IPS-NIHi11 (cell line): ENCODE measurements around the gene GATC.
A peak's percentile ranks its signal among the peaks of the same experiment; 100 is the strongest.

Experiments
- DNase-seq: peaks from one replicate; pipeline ENCODE4 v3.0.0; 2012; ENCODE audit warnings: mixed read lengths, low spot score

Gene GATC, protein sequence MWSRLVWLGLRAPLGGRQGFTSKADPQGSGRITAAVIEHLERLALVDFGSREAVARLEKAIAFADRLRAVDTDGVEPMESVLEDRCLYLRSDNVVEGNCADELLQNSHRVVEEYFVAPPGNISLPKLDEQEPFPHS

DNA sequence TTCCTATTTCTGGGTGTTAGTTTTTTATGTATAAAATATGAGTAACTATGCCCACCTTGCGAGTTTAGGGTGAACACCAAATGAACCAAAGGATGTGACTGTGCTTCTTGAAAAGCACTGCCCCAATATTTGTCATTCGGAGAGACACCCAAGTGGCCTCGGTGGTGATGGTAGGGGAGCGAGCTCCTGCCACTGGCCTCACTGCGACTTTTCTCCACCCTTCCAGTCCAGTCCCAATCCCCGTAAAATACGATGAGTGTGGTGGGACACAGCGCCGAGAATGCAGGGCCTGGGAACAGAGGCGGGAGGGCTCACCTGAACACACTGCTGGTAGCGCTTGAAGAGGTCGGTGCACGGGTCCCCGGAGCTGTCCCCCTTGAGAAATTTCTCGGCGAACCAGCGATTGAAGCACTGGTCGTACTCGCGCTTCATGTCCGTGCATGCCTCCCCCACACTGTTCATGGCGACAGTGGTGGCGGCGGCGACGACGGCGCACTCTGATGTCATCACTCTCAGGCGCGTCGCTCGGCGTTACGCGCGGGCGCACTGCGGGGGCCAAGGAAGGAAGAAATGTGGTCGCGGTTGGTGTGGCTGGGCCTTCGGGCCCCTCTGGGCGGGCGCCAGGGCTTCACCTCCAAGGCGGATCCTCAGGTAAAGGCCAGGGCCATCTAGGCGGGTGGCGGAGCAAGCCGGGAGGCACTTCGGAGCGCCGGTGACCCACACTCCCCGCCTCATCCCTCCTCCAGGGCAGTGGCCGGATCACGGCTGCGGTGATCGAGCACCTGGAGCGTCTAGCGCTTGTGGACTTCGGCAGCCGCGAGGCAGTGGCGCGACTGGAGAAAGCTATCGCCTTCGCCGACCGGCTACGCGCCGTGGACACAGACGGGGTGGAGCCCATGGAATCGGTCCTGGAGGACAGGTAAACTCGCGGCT is at the start of gene GATC, which contains the start of gene TRIAP1:
TSS of gene GATC (plus strand) at position 534 of the 933 bp plus-strand sequence. CDS start at position 571, 37 bp downstream.
TSS of gene TRIAP1 (minus strand) at position 474 of the 933 bp plus-strand sequence. CDS start at position 462, 12 bp downstream.
- DNase-seq: peak; percentile 85

DNA sequence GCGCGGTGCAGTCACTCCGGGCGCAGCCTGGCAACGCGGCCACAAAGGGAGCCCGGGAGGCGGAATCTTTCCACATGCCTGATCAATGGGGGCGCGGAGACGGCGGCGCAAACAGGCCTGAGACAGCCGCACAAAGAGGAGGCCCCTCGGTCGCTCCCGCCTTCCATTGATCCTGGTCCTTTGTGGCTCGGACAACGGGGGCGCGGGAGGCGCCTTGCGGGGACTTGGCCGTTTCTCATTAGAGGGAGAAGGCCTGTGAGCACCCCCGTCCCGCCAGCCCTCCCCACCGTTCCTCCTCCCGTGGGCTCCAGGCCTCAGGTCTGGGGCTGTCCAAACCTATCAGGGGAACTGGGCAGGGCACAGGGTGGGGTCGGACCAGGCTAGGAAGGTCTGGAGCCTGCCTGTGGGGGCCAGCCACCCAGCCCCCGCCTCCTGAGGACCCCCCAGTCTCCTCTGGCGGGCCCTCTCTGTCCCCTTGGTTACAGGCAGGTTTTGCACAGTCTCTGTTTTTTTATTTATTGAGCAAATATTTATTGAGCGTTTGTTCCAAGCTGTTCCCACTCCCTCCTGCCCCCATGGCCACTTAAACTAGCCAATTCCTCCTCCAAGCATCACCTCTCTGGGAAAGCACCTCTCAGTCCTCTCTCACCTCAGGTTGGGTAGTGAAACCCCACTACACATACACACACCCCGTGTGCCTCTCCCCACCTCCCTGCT is 48.3 kb upstream of the GATC start:
- no peak for DNase-seq

DNA sequence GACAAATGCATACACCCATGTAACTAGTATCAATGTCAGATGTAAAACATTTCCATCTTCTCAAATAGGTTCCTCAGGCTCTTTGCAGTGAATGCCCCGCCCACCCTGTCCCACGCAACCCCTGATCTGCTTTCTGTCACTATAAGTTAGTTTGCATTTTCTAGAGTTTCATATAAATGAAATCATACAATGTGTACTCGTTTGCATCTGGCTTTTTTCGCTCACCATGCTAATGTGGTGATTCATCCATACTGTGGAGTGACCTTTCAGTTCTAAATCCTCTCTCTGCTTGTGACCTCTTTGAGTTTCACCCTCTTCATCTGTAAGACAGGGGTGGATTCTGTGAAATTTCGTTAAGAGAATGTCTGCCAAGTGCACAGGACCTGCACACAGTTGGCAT is 46.7 kb upstream of the GATC start:
- no peak for DNase-seq

DNA sequence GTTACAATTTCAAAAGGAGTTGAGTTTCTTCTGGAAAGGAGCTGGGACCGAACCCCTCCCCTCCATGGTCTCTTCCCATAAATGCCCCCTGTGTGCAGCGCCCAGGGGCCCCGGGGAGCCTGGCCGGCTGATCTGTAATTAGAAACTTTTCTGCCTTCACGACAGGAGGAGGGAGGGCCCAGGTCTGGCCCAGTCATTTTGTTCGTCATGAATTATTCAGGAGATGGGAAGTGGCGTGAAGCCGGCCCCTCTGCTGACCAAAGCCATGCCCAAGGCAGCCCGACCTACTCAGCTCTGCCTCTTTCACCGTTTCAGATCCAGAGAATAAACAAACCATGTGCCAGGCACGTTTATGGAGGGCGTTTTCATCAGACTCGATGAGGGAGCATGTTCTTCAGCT is 44.0 kb upstream of the GATC start:
- DNase-seq: peak; percentile 72

DNA sequence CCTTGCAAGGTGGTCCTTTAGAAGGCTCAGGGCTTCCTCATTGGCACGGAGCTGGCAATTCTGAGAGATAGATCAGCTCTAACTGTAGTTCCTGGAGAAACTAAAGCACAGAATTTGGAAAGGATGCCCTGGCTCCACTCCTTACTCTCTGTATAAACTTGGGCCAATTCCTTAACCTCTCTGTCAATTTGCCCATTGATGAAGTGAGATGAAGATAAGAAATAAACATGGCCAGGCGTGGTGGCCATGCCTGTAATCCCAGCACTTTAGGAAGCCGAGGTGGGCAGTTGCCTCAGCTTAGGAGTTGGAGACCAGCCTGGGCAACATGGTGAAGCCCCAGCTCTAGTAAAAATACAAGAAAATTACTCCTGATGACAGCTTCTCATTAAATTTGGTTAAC is 42.4 kb upstream of the GATC start:
- DNase-seq: no peak

DNA sequence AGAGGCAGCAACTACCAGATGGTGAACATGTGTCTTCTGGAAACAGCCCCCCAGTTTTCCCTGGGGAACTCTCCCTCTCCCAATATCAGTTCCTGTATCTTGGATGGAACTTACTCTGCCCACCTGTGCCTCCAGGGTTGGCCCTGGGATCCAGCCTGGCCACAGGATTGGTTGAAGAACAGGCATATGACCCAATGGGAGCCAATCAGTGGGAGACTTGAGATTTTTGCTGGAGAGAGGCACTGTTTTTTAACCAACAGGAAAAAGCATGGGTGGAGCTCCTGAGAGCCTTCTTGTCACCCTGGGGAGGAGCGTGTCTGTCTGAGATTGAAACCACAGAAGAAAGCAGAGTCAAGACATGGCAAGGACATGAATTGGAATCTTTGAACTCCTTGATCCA is 42.0 kb upstream of the GATC start:
- DNase-seq: no peak

DNA sequence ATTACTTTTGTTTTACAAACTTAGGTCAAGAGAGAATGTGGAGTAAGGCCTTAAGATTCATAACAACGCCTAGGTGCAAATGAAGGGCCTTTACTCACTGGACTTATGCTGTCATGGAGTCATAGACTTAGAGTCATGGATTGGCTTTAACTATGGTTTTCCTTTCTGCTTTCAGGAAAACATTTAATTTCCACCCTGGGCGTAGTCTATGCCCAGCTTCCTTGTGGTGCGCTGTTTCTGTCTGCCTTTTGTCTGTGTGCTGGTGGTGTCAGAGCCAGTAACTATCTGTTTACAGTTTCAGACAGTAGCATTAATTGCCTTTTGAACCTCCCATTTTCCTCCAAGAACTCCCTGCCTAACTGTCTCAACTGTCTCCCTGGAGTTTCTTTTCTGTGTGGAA is 40.2 kb upstream of the GATC start:
- DNase-seq: no peak

DNA sequence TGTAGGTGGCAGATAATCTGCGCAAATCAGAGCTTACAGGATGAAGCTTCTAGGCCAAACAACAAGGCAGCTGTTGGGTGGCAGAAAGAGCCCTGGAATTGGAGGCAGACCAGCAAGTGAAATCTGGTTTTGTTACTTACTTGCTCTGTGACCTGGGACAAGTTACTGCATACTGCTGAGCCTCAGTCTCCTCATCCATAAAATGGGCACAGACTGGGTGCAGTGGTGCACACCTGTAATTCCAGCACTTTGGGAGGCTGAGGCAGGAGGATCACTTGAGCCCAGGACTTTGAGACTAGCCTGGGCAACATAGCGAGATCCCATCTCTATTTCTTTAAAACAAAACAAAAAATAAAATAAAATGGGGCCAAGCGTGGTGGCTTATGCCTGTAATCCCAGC is 39.7 kb upstream of the GATC start:
- no peak for DNase-seq

DNA sequence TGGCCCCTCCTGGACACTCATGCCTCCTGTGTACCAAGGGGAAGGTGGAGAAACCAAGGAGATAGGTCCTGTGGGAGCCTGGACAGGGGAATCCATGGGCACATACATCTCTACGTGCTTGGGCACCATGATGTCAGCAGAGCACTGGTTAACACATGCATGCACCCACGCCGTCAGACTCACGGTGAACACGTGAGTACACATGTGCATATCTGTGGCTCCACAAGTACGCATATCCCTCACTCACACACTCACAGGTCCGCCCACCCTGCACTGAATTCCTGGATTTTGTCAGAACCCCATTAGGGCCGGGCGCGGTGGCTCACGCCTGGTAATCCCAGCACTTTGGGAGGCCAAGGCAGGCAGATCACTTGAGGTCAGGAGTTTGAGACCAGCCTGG is 37.5 kb upstream of the GATC start:
- no peak for DNase-seq

DNA sequence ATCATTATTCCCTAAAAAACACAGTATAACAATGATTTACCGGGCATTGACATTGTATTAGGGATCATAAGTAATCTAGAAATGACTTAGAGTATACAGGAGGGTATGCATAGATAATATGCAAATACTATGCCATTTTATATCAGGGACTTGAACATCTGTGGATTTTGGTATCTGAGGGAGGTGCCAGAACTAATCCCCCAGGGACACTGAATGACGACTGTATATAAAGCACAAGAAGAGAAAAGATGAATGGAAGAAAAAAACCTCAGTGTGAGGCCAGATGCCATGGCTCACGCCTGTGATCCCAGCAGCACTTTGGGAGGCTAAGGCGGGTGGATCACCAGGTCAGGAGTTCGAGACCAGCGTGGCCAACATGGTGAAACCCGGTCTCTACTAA is 33.8 kb upstream of the GATC start:
- DNase-seq: no peak

DNA sequence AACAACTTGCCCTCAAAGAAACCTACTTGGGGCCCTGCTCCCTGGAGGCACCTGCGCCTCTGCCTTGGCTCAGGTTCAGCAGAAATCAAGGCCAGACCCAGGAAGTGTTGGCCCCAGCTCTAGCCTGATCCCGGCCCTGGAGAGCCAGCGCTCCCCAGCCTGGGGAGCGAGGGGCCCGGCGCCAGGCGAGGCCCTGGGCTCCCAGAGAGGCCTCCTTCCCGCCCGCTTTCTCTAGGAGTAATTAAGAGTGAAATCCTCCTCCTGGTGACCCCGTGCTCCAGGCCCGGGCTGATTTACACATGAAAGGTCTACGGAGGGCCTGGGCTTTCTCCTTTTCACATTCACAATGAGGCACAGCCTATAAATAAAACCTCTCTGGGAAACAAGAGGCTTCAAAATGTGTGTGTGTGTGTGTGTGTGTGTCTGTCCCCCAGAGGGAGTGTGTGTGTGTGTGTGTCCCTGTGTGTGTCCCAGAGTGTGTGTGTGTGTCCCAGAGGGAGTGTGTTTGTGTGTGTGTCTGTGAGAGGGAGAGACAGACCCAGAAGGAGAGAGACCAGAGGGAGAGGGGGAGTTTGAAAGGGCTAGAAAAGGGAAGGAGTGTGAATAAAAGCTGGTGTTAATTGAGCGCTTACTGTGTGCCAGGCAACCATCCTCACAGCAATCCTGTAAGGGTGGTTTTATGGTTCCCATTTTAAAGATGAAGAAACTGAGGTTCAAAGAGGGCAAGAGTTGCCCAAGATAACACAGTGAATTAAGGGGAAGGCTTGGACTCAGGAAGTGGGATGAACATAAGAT is 32.1 kb upstream of the GATC start:
- peak; percentile 89 for DNase-seq

DNA sequence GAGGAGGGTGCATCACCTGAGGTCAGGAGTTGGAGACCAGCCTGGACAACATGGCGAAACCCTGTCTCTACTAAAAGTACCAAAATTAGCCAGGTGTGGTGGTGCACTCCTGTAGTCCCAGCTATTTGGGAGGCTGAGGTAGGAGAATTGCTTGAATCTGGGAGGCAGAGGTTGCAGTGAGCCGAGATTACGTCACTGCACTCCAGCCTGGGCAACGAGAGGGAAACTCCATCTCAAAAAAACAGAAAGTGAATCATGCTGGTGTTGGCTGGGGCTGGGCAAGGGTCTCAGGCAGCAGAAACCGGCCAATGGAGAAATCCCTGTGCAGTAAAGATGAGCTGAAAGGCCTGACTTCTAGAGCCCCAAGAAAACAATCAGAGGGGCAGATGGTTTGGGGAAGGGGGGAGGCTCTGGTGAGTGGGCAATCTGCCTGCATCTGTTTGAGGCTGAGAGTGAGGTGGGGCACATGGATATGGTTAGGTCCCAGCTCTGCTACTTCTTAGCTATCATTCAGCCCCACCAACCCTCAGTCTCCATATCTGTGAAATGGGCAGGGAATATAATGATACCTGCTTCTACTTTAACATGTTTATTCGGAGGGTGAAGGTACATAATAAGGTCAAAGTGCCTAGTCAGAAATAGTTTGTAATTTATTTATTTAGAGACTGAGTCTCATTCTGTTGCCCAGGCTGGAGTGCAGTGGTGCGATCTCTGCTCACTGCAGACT is 29.6 kb upstream of the GATC start:
- DNase-seq: no peak

DNA sequence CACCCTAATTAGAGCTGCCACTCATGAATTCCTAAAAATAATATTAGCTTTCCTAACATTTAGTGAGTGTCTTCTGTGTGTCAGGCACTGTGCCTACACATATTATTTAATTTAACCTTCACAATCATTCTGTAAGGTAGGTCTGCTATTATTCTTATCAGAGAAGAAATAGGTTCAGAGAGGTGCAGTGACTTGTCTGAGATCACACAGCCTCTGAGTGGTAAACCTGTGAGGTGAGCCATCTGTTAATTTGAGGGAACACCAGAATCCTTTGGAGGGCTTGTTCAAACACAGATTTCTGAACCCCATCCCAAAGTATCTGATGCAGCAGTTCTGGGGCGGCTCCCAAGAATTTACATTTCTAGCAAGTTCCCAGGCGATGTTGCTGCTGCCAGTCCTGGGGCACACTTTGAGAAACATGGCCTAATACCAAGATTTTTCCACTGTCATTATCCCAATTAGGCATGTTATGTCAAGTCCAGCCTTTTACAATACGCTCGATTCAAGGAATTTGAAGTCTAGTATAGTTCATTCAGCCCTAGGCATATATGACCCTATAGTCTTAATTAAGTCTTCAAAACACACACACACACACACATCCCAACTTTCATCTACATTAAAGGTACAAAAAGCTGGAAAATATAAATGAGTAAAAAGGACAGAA is 28.2 kb upstream of the GATC start:
- DNase-seq: no peak

DNA sequence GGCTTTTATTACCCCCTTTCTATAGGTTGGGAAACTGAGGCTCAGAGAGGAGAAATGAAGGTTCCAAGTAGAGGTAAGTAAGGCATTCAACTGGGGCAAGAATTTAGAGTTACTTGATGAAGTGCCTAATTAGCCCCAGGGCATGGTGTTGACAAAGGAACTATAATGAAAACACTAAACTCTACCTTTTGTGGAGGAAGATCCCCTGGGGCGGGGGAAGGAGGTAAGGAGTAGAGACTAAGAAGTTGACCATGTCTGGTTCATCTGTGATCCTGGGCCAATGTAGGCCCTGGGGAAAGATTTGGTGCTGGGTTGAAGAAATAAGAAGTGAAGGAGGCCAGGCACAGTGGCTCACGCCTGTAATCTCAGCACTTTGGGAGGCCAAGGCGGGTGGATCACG is 24.5 kb upstream of the GATC start:
- DNase-seq: no peak

DNA sequence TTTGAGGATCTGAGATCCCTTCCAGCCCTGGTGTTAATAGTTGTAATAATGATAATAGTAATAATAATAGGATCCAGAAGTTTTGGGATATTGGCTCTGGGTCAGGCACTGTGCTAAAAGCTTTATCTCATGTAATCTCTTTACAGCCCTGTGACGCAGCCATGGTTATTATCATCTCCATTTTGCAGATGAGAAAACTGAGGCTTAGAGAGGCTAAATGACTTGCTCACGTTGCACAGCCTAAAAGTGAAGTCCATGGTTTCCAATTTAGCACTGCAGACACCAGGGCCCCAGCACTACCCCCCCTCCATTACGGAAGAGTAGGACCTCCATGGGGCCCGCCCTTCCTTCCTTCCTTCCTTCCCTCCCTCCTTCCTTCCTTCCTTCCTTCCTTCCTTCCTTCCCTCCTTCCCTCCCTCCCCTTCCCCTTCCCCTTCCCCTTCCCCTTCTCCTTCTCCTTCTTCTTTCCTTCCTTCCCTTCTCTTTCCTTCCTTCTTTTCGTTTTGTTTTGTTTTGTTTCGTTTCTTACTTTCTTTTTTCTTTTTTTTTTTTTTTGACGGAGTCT is 23.3 kb upstream of the GATC start:
- no peak for DNase-seq

DNA sequence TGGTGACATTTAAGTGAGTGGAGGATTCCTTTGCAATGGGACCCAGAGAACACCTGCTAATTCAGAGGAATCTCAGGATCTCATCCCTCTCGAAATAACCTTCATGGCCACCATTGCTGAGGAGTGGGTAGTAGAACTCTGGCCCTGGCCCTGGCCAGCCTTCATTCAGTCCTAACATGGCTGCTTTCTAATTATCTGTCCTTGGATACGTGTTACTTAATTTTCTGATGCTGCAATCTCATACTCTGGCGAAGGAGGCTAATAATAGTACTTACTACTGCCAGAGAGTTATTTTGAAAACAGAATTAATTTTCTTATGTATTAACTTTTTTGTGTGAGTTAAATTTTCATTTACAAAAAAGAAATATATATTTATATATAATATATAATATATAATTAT is 20.4 kb upstream of the GATC start:
- no peak for DNase-seq

DNA sequence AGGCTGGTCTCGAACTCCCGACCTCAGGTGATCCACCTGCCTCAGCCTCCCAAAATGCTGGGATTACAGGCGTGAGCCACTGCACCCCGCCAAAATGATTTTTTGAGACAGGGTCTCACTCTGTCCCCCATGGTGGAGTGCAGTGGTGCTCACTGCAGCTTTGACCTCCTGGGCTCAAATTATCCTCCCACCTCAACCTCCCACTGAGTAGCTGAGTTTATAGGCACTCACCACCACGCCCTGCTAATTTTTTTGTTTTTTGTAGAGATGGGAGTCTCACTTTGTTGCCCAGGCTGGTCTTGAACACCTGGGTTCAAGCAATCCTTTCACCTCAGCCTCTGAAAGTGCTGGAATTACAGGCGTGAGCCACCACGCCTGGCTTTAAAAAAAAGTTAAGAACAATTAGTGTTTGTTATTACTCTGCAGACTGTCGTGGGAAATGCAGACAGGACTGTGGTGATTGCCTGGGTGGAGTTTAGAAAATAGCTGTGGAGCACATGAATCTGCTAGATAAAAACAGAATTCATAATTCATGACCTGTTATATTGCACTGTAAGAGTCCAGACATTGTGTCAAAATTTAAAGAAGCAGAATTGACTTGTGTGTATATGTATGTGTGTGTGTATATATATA is 17.5 kb upstream of the GATC start:
- DNase-seq: no peak

DNA sequence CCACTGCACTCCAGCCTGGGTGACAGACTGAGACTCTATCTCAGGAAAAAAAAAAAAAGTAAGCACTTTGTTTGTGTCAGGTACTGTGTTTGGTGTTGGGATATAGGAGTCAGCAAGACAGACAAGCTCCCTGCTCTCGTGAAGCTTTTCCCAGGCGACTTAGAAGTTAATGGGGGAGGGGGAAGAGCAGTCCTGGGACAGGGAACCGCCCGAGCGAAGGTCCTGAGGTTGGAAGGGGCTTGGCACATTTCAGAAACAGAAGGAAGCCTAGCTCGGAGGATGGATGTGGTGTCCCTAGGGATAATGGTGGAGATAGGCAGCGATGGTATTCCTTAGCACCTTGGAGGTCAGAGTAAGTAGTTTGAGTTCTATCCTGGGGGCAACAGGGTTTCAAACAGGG is 16.9 kb upstream of the GATC start:
- DNase-seq: no peak

DNA sequence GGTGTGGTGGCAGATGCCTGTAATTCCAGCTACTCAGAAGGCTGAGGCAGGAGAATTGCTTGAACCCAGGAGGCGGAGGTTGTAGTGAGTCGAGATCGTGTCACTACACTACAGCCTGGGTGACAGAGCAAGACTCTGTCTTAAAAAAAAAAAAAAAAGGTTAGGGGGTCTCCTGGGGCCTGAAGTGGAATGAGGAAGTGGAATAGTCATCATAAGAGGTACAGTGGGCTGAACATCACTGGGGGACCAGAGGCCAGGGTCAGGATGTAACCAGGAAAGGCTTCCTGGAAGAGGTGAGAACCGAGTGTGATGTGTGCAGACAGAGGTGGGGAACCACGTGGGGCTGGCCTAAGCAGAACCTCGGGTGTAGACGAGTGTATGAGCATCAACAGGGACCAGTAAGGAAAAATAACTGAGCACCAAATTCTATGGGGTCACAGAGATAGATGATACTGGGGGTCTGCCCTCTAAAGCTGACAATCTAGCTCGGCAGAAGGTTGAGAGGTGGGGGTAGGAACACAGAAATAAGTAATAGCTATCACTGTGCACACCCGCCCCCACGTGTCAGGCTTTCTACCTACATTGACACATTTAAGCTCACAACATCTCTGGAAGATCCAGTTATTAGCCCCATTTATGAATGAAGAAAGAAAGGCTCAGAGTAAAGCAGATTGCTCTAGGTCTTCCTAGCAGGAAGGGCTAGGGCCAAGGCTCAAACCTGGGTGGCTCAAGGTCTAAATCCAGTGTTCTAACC is 13.3 kb upstream of the GATC start:
- DNase-seq: no peak
